SU-DHL-6 (cell line): ENCODE data around the gene COL12A1.

Experiments
- H2AFZ ChIP-seq: fragments of 200-600 bp; sonication (generic); 2 replicates; pipeline ENCODE4 v1.6.1; 2014; ENCODE audit warnings: low read depth, mild to moderate bottlenecking, moderate library complexity, mixed read lengths, antibody characterized with exemption, low read length; ENCODE audit not compliant: severe bottlenecking
- H3F3A ChIP-seq: fragments of 200-600 bp; shearing (Covaris generic); 2 replicates; pipeline ENCODE4 v1.6.0; 2016; ENCODE audit warnings: antibody characterized with exemption, mild to moderate bottlenecking; ENCODE audit not compliant: insufficient read depth
- H3K27ac ChIP-seq: fragments of 200-600 bp; sonication (generic); 2 replicates; pipeline ENCODE4 v1.5.1; 2016; ENCODE audit warnings: low read depth, mild to moderate bottlenecking, low read length, moderate library complexity, mixed read lengths
- H3K27me3 ChIP-seq: fragments of 200-600 bp; sonication (generic), shearing (Covaris generic); 2 replicates; pipeline ENCODE4 v1.6.0; 2014; ENCODE audit warnings: mild to moderate bottlenecking, low read length
- H3K36me3 ChIP-seq: fragments of 200-600 bp; sonication (generic); 2 replicates; pipeline ENCODE4 v1.6.1; 2014; ENCODE audit warnings: mild to moderate bottlenecking, low read length, mixed read lengths
- H3K4me2 ChIP-seq: fragments of 300-600, 200-600 bp; shearing (Covaris generic), sonication (generic); 2 replicates; pipeline ENCODE4 v1.6.0; 2014; ENCODE audit warnings: low read length, low read depth, mild to moderate bottlenecking; ENCODE audit not compliant: poor library complexity, severe bottlenecking
- H3K4me3 ChIP-seq: fragments of 200-600 bp; sonication (generic); 2 replicates; pipeline ENCODE4 v1.5.1; 2014; ENCODE audit warnings: antibody characterized with exemption, low read length, mild to moderate bottlenecking, mixed read lengths; ENCODE audit not compliant: insufficient read depth, poor library complexity, severe bottlenecking
- H3K79me2 ChIP-seq: fragments of 200-600 bp; sonication (generic); 2 replicates; pipeline ENCODE4 v1.6.1; 2014; ENCODE audit warnings: mild to moderate bottlenecking, low read length, moderate library complexity; ENCODE audit not compliant: insufficient read depth
- H3K9ac ChIP-seq: fragments of 200-600 bp; sonication (generic); 2 replicates; pipeline ENCODE4 v1.7.0; 2014; ENCODE audit warnings: mild to moderate bottlenecking, low read length
- H3K9me2 ChIP-seq: fragments of 200-600 bp; sonication (generic); replicated peaks from 2 replicates; pipeline ENCODE4 v1.6.1; 2014; ENCODE audit warnings: low read length; ENCODE audit not compliant: insufficient read depth
- H3K9me3 ChIP-seq: fragments of 200-600 bp; sonication (generic); 2 replicates; pipeline ENCODE4 v1.6.1; 2014; ENCODE audit warnings: low read length, mixed read lengths; ENCODE audit not compliant: insufficient read depth
- H4K20me1 ChIP-seq: fragments of 200-600 bp; sonication (generic); 2 replicates; pipeline ENCODE4 v1.6.1; 2014; ENCODE audit warnings: low read depth, mild to moderate bottlenecking, antibody characterized with exemption, low read length, moderate library complexity, mixed read lengths
- CTCF ChIP-seq: fragments of 200-600 bp; sonication (generic); IDR thresholded peaks from one replicate; pipeline ENCODE4 v1.5.1; 2017; ENCODE audit warnings: antibody characterized with exemption, mild to moderate bottlenecking, low read length, moderate library complexity; ENCODE audit not compliant: insufficient read depth, poor library complexity, severe bottlenecking
- EZH2phosphoT487 ChIP-seq: fragments of 200-600 bp; sonication (generic), shearing (Covaris generic); conservative IDR thresholded peaks from 2 replicates; pipeline ENCODE4 v1.6.1; 2018; ENCODE audit warnings: mild to moderate bottlenecking, antibody characterized with exemption, low read length, moderate library complexity, mixed read lengths

Gene COL12A1

GRCh38 chr6:75149696-75150095 lies 56.2 kb downstream of the COL12A1 start:
- H3K27me3 ChIP-seq: no peaks in the 10 kb centered on the region
- no peak overlapping the region for H3K9ac ChIP-seq
- H3K36me3 ChIP-seq: no peaks in the 10 kb centered on the region
- no peak overlapping the region for H3K4me2 ChIP-seq
- H2AFZ ChIP-seq: no peak overlapping the region
- no peaks in the 10 kb centered on the region for H3K9me2 ChIP-seq
- no peaks in the 10 kb centered on the region; the same call in 1 of the 2 replicates for H3K9me3 ChIP-seq
- H3K79me2 ChIP-seq: no peaks in the 10 kb centered on the region
- no peak overlapping the region for H3K27ac ChIP-seq
- H3K4me3 ChIP-seq: no peak overlapping the region
- no peaks in the 10 kb centered on the region for H3F3A ChIP-seq
- no peak for TF ChIP-seq EZH2phosphoT487
- TF ChIP-seq CTCF: no peak
- no peaks in the 10 kb centered on the region for H4K20me1 ChIP-seq

GRCh38 chr6:75149240-75149639 lies 56.6 kb downstream of the COL12A1 start:
- Histone ChIP-seq H3K9ac (no peak overlapping the region), H3K4me2 (no peak overlapping the region), H3K9me3 (no peaks in the 10 kb centered on the region; the same call in 1 of the 2 replicates), H3K27me3 (no peaks in the 10 kb centered on the region), H3K79me2 (no peaks in the 10 kb centered on the region), H3K27ac (no peak overlapping the region), H3F3A (no peaks in the 10 kb centered on the region), H3K9me2 (no peaks in the 10 kb centered on the region), H3K36me3 (no peaks in the 10 kb centered on the region), H4K20me1 (no peaks in the 10 kb centered on the region), H3K4me3 (no peak overlapping the region), H2AFZ (no peak overlapping the region)
- TF ChIP-seq EZH2phosphoT487 (no peak), CTCF (no peak)

- Histone ChIP-seq H4K20me1 (no peaks in the 10 kb centered on the region), H2AFZ (no peak overlapping the region), H3K27ac (no peak overlapping the region), H3K27me3 (no peaks in the 10 kb centered on the region), H3K4me3 (no peak overlapping the region), H3K79me2 (no peaks in the 10 kb centered on the region), H3K9me3 (no peaks in the 10 kb centered on the region; the same call in 1 of the 2 replicates), H3K9ac (no peak overlapping the region), H3K4me2 (no peak overlapping the region), H3F3A (no peaks in the 10 kb centered on the region), H3K36me3 (no peaks in the 10 kb centered on the region), H3K9me2 (no peaks in the 10 kb centered on the region)
- TF ChIP-seq CTCF (no peak), EZH2phosphoT487 (no peak)
Measured at GRCh38 chr6:75147512-75147911, 58.3 kb downstream of the COL12A1 start.
